Neural cell (in vitro differentiated cells): ENCODE measurements around the gene FCN2. TPM values are rescaled to one million over a fixed set of nuclear protein-coding genes. Genes with fewer than 3 reads are reported as not detected.

ENCODE experiments used
- H2AFZ ChIP-seq: fragments of 200-600, 300-800 bp; sonication (generic), shearing (Covaris generic); 2 replicates; pipeline ENCODE4 v1.6.0; 2014; ENCODE audit warnings: low read depth, mild to moderate bottlenecking, antibody characterized with exemption, low read length, moderate library complexity
- H3F3A ChIP-seq: fragments of 200-600 bp; shearing (Covaris generic); 2 replicates; pipeline ENCODE4 v1.6.1; 2016; ENCODE audit warnings: mild to moderate bottlenecking, moderate library complexity, mixed read lengths, antibody characterized with exemption, low read length; ENCODE audit not compliant: insufficient read depth, poor library complexity, severe bottlenecking
- H3K27ac ChIP-seq: fragments of 200-600, 300-800 bp; sonication (generic), shearing (Covaris generic); 2 replicates; pipeline ENCODE4 v1.5.1; 2014; ENCODE audit warnings: mild to moderate bottlenecking, low read length, moderate library complexity
- H3K27me3 ChIP-seq: fragments of 300-800, 200-600 bp; sonication (generic), shearing (Covaris generic); 2 replicates; pipeline ENCODE4 v1.6.0; 2014; ENCODE audit warnings: mild to moderate bottlenecking, low read depth, low read length, moderate library complexity; ENCODE audit not compliant: insufficient read depth
- H3K36me3 ChIP-seq: fragments of 300-800, 200-600 bp; sonication (generic), shearing (Covaris generic); 2 replicates; pipeline ENCODE4 v1.5.1; 2014; ENCODE audit warnings: mild to moderate bottlenecking, antibody characterized with exemption, low read length, moderate library complexity; ENCODE audit not compliant: insufficient read depth
- H3K4me2 ChIP-seq: fragments of 300-800, 200-600 bp; sonication (generic), shearing (Covaris generic); 2 replicates; pipeline ENCODE4 v1.6.0; 2014; ENCODE audit warnings: mild to moderate bottlenecking, low read length
- H3K4me3 ChIP-seq: fragments of 300-800, 200-600 bp; sonication (generic), shearing (Covaris generic); 2 replicates; pipeline ENCODE4 v1.5.1; 2014; ENCODE audit warnings: mild to moderate bottlenecking, low read length, moderate library complexity
- H3K79me2 ChIP-seq: fragments of 200-600 bp; shearing (Covaris generic); replicated peaks from 2 replicates; pipeline ENCODE4 v1.6.0; 2014; ENCODE audit warnings: mild to moderate bottlenecking, low read length, moderate library complexity; ENCODE audit not compliant: insufficient read depth
- H3K9ac ChIP-seq: fragments of 300-800, 200-600 bp; sonication (generic), shearing (Covaris generic); 2 replicates; pipeline ENCODE4 v1.6.1; 2016; ENCODE audit warnings: mild to moderate bottlenecking, low read length, mixed read lengths
- H3K9me2 ChIP-seq: fragments of 200-600 bp; shearing (Covaris generic); 2 replicates; pipeline ENCODE4 v1.6.1; 2016; ENCODE audit warnings: mild to moderate bottlenecking, low read length, mixed read lengths; ENCODE audit not compliant: insufficient read depth
- H3K9me3 ChIP-seq: fragments of 200-600, 300-800 bp; sonication (generic), shearing (Covaris generic); 2 replicates; pipeline ENCODE4 v1.6.1; 2016; ENCODE audit warnings: mild to moderate bottlenecking, mixed run types, low read length, moderate library complexity, mixed read lengths
- H4K20me1 ChIP-seq: fragments of 200-600 bp; shearing (Covaris generic); 2 replicates; pipeline ENCODE4 v1.6.1; 2016; ENCODE audit warnings: mild to moderate bottlenecking, mixed run types; ENCODE audit not compliant: insufficient read depth
- EP300 ChIP-seq: fragments of 450-650 bp; conservative IDR thresholded peaks from 2 replicates; pipeline ENCODE4 v1.6.1; 2014; ENCODE audit warnings: antibody characterized with exemption, mild to moderate bottlenecking, moderate library complexity; ENCODE audit not compliant: poor library complexity, severe bottlenecking
- EZH2 ChIP-seq: fragments of 200-600, 300-800 bp; shearing (Covaris generic), sonication (generic); IDR thresholded peaks from 2 replicates; pipeline ENCODE4 v1.6.1; 2014; ENCODE audit warnings: antibody characterized with exemption, low read length, borderline replicate concordance, mild to moderate bottlenecking; ENCODE audit not compliant: insufficient read depth, poor library complexity, severe bottlenecking
- MXI1 ChIP-seq: fragments of 450-650 bp; conservative IDR thresholded peaks from 2 replicates; pipeline ENCODE4 v1.6.1; 2014; ENCODE audit warnings: antibody characterized with exemption, mild to moderate bottlenecking; ENCODE audit not compliant: poor library complexity, severe bottlenecking
- POLR2AphosphoS5 ChIP-seq: IDR thresholded peaks from 2 replicates; pipeline ENCODE4 v1.6.1; 2012
- RAD21 ChIP-seq: fragments of 450-650 bp; conservative IDR thresholded peaks from 2 replicates; pipeline ENCODE4 v1.6.1; 2014; ENCODE audit warnings: antibody characterized with exemption, mild to moderate bottlenecking, moderate library complexity
- SMC3 ChIP-seq: fragments of 450-650 bp; conservative IDR thresholded peaks from 2 replicates; pipeline ENCODE4 v1.6.1; 2014; ENCODE audit warnings: antibody characterized with exemption, mild to moderate bottlenecking, moderate library complexity; ENCODE audit not compliant: poor library complexity
- TAF1 ChIP-seq: IDR thresholded peaks from 2 replicates; pipeline ENCODE4 v1.6.1; 2012; ENCODE audit warnings: low read depth
- polyA plus RNA-seq: library from polyadenylated mRNA; depleted of rRNA; stranded (reverse); fragments of >200 nt; gene quantifications from 2 replicates; pipeline ENCODE4 v1.2.3, GENCODE V29; 2014
- TF ChIP-seq, protein P1 (sequence below): fragments of 450-650 bp; IDR thresholded peaks from 2 replicates; pipeline ENCODE4 v1.5.1; 2014; ENCODE audit warnings: antibody characterized with exemption, mild to moderate bottlenecking, moderate library complexity; ENCODE audit not compliant: poor library complexity, severe bottlenecking
- TF ChIP-seq, protein P2 (sequence below): IDR thresholded peaks from 2 replicates; pipeline ENCODE4 v1.6.1; 2012; ENCODE audit warnings: borderline replicate concordance

Gene FCN2
- polyA plus RNA-seq, 1 donor from 2014 or later = not detected

DNA sequence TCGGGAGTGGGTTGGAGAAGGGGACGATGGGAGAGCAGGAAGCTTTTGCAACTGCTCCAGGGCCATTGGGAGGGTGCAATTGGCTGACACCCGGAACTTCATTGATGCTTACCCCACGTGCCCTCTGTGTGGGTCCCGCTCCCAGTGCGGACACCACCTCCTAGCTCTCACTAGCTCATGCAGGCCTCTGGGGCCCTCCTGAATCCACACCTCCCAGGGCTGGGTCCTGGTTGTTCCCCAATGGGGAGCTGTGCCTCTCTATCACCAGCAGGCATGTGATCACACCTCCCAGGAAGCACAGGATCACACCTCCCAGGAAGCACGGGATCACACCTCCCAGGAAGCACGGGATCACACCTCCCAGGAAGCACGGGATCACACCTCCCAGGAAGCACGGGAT is 32.1 kb upstream of the FCN2 start:
- no peaks in the 10 kb centered on the region for H4K20me1 ChIP-seq
- H3K9me3 ChIP-seq = no peaks in the 10 kb centered on the region
- H3K9me2 ChIP-seq = no peaks in the 10 kb centered on the region
- H3K79me2 ChIP-seq = no peaks in the 10 kb centered on the region
- H3K4me3 ChIP-seq = no peak overlapping the region
- no peak for TF ChIP-seq EP300
- no peaks in the 10 kb centered on the region for H3F3A ChIP-seq
- H3K36me3 ChIP-seq = no peaks in the 10 kb centered on the region
- no peak overlapping the region for H2AFZ ChIP-seq
- H3K4me2 ChIP-seq = no peak overlapping the region
- H3K9ac ChIP-seq = no peak overlapping the region
- H3K27ac ChIP-seq = no peak overlapping the region
- H3K27me3 ChIP-seq = no peaks in the 10 kb centered on the region

DNA sequence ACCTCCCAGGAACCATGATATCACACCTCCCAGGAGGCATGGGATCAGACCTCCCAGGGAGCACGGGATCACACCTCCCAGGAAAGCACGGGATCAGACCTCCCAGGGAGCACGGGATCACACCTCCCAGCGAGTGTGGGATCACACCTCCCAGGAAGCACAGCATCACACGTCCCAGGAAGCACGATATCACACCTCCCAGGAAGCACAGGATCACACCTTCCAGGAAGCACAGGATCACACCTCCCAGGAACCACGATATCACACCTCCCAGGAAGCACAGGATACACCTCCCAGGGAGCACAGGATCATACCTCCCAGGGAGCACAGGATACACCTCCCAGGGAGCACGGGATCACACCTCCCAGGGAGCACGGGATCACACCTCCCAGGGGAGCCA is 30.0 kb upstream of the FCN2 start:
- H3K79me2 ChIP-seq = no peaks in the 10 kb centered on the region
- no peaks in the 10 kb centered on the region for H3F3A ChIP-seq
- no peaks in the 10 kb centered on the region for H3K9me2 ChIP-seq
- no peaks in the 10 kb centered on the region for H3K36me3 ChIP-seq
- H3K4me3 ChIP-seq = no peak overlapping the region
- H2AFZ ChIP-seq = no peak overlapping the region
- H4K20me1 ChIP-seq = no peaks in the 10 kb centered on the region
- H3K9me3 ChIP-seq = no peaks in the 10 kb centered on the region
- TF ChIP-seq SMC3 (no peak), TAF1 (no peak), POLR2AphosphoS5 (no peak), EZH2 (no peak), MXI1 (no peak), EP300 (no peak), RAD21 (no peak)
- TF ChIP-seq, protein P1, sequence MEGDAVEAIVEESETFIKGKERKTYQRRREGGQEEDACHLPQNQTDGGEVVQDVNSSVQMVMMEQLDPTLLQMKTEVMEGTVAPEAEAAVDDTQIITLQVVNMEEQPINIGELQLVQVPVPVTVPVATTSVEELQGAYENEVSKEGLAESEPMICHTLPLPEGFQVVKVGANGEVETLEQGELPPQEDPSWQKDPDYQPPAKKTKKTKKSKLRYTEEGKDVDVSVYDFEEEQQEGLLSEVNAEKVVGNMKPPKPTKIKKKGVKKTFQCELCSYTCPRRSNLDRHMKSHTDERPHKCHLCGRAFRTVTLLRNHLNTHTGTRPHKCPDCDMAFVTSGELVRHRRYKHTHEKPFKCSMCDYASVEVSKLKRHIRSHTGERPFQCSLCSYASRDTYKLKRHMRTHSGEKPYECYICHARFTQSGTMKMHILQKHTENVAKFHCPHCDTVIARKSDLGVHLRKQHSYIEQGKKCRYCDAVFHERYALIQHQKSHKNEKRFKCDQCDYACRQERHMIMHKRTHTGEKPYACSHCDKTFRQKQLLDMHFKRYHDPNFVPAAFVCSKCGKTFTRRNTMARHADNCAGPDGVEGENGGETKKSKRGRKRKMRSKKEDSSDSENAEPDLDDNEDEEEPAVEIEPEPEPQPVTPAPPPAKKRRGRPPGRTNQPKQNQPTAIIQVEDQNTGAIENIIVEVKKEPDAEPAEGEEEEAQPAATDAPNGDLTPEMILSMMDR = no peak
- TF ChIP-seq, protein P2, sequence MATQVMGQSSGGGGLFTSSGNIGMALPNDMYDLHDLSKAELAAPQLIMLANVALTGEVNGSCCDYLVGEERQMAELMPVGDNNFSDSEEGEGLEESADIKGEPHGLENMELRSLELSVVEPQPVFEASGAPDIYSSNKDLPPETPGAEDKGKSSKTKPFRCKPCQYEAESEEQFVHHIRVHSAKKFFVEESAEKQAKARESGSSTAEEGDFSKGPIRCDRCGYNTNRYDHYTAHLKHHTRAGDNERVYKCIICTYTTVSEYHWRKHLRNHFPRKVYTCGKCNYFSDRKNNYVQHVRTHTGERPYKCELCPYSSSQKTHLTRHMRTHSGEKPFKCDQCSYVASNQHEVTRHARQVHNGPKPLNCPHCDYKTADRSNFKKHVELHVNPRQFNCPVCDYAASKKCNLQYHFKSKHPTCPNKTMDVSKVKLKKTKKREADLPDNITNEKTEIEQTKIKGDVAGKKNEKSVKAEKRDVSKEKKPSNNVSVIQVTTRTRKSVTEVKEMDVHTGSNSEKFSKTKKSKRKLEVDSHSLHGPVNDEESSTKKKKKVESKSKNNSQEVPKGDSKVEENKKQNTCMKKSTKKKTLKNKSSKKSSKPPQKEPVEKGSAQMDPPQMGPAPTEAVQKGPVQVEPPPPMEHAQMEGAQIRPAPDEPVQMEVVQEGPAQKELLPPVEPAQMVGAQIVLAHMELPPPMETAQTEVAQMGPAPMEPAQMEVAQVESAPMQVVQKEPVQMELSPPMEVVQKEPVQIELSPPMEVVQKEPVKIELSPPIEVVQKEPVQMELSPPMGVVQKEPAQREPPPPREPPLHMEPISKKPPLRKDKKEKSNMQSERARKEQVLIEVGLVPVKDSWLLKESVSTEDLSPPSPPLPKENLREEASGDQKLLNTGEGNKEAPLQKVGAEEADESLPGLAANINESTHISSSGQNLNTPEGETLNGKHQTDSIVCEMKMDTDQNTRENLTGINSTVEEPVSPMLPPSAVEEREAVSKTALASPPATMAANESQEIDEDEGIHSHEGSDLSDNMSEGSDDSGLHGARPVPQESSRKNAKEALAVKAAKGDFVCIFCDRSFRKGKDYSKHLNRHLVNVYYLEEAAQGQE = no peak
- no peak overlapping the region for H3K4me2 ChIP-seq
- no peaks in the 10 kb centered on the region for H3K27me3 ChIP-seq
- H3K27ac ChIP-seq = no peak overlapping the region
- no peak overlapping the region for H3K9ac ChIP-seq

DNA sequence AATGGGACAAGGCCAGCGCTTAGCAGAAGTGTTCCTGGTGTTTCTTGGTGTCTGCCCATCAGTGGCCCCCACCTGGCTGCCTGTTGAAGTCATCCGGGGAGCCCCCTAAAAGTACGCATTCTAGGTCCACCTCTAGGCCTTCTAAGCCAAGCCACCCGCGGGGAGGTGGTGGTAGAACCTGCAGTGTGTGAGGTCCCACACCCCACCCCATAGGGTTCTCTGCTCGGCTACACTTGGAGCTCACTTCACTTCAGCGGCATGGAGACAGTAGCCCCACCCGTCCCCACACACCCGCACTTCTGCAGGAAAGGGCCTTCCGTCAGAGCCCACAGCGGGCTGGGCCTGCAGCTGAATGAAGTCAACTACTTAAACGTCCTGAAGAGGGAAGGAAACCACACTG is 29.6 kb upstream of the FCN2 start:
- Histone ChIP-seq H3K4me2 (no peak overlapping the region), H3K36me3 (no peaks in the 10 kb centered on the region), H2AFZ (no peak overlapping the region), H4K20me1 (no peaks in the 10 kb centered on the region), H3K27me3 (no peaks in the 10 kb centered on the region), H3K9me3 (no peaks in the 10 kb centered on the region), H3K27ac (no peak overlapping the region), H3K79me2 (no peaks in the 10 kb centered on the region), H3K4me3 (no peak overlapping the region), H3K9ac (no peak overlapping the region), H3K9me2 (no peaks in the 10 kb centered on the region), H3F3A (no peaks in the 10 kb centered on the region)
- TF ChIP-seq MXI1 (no peak), SMC3 (no peak)
